ENCODE data around the gene PGAM2. TPM values are rescaled to one million over a fixed set of nuclear protein-coding genes. Genes with fewer than 3 reads are reported as not detected.

Gene PGAM2
- total and polyA plus RNA-seq, 2 experiments from 2014 or later = 148 to 165 TPM

GRCh38 chr7:44107116-44107960 lies 42.0 kb upstream of the PGAM2 start:
- no peak for DNase-seq (ENCODE audit: low read depth in 1 of 2, low spot score in 1 of 2)
- no peak overlapping the region for H3K4me3 ChIP-seq

GRCh38 chr7:44106311-44107065 lies 41.1 kb upstream of the PGAM2 start:
- Histone ChIP-seq H3K4me3 (no peak overlapping the region), H3K27ac (no peak overlapping the region), H3K9me3 (ENCODE audit: low read depth) (no peaks in the 10 kb centered on the region), H3K36me3 (peaks cover 11% of the 10 kb centered on the region), H3K27me3 (no peaks in the 10 kb centered on the region), H3K4me1 (ENCODE audit: low read depth) (no peaks in the 10 kb centered on the region)
- TF ChIP-seq CTCF (IDR thresholded peaks at IDR 0.05; ENCODE audit: low read depth, low read length) = no peak
- DNase-seq (ENCODE audit: low read depth in 1 of 2, low spot score in 1 of 2) = no peak

More at GRCh38 chr7:44107116-44107960, 42.0 kb upstream of the PGAM2 start:
- Histone ChIP-seq H3K36me3 (peaks cover 14% of the 10 kb centered on the region), H3K27ac (no peak overlapping the region), H3K27me3 (no peaks in the 10 kb centered on the region), H3K4me1 (ENCODE audit: low read depth) (no peaks in the 10 kb centered on the region), H3K9me3 (ENCODE audit: low read depth) (no peaks in the 10 kb centered on the region)
- TF ChIP-seq CTCF (IDR thresholded peaks at IDR 0.05; ENCODE audit: low read depth, low read length) = no peak

- H3K27ac ChIP-seq = no peak overlapping the region
- no peaks in the 10 kb centered on the region for H3K9me3 ChIP-seq (ENCODE audit: low read depth)
- DNase-seq (ENCODE audit: low read depth in 1 of 2, low spot score in 1 of 2) = no peak
- no peak overlapping the region for H3K4me3 ChIP-seq
- H3K4me1 ChIP-seq (ENCODE audit: low read depth) = no peaks in the 10 kb centered on the region
- H3K27me3 ChIP-seq = no peaks in the 10 kb centered on the region
- H3K36me3 ChIP-seq = peaks cover 11% of the 10 kb centered on the region
- TF ChIP-seq CTCF (IDR thresholded peaks at IDR 0.05; ENCODE audit: low read depth, low read length) = no peak
Observed at GRCh38 chr7:44105832-44106231, 40.5 kb upstream of the PGAM2 start.

- Histone ChIP-seq H3K9me3 (ENCODE audit: low read depth) (no peaks in the 10 kb centered on the region), H3K4me3 (peak overlapping the region; percentile 76), H3K27ac (peak overlapping the region; percentile 13), H3K4me1 (ENCODE audit: low read depth) (no peaks in the 10 kb centered on the region), H3K36me3 (peaks cover 4% of the 10 kb centered on the region), H3K27me3 (no peaks in the 10 kb centered on the region)
- TF ChIP-seq CTCF (IDR thresholded peaks at IDR 0.05; ENCODE audit: low read depth, low read length) = no peak
- DNase-seq (ENCODE audit: low read depth in 1 of 2, low spot score in 1 of 2) = peak; percentile 41 to 60
Observed at GRCh38 chr7:44104860-44105771, 39.7 kb upstream of the PGAM2 start.

Measured in cardiac muscle cell (in vitro differentiated cells and primary cell).